ENCODE results near the gene P2RX4. TPM values are rescaled to one million over a fixed set of nuclear protein-coding genes. Genes with fewer than 3 reads are reported as not detected.

P2RX4 gene
- total RNA-seq, 1 experiment from 2014 or later = 21.0 TPM

DNA sequence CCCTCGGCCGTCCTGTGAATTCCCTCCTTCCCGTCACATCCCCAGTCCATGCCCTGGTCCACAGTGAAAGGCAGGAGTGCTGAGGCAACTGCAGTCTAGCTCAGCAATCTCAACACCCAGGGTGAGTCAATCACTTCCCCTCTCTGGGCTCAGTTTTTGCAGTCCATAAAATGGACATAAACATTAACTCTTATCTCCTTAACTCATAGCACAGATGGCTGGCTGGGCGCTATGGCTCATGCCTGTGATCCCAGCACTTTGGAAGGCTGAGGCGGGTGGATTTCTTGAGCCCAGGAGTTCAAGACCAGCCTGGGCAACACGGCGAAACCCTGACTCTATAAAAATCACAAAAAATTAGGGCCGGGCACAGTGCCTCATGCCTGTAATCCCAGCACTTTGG is 54.2 kb downstream of the P2RX4 start:
- Histone ChIP-seq H3K4me2 (no peak overlapping the region), H3K9me3 (ENCODE audit: insufficient read depth, low read depth) (no peaks in the 10 kb centered on the region), H3K27ac (no peak overlapping the region), H3K79me2 (ENCODE audit: low read depth) (no peaks in the 10 kb centered on the region), H4K20me1 (ENCODE audit: insufficient read depth) (no peaks in the 10 kb centered on the region), H3F3A (ENCODE audit: insufficient read depth, low read depth) (no peaks in the 10 kb centered on the region), H3K27me3 (ENCODE audit: insufficient read depth, low read depth) (no peaks in the 10 kb centered on the region), H3K9me2 (ENCODE audit: insufficient read depth) (no peaks in the 10 kb centered on the region), H3K4me1 (replicated peaks; ENCODE audit: insufficient read depth) (no peaks in the 10 kb centered on the region), H2AFZ (no peak overlapping the region), H3K36me3 (ENCODE audit: low read depth) (no peaks in the 10 kb centered on the region), H3K4me3 (no peak overlapping the region)
- BruUV-seq (replicated peaks) = no TSS peak
- intact Hi-C loops (cut with micrococcal nuclease; ENCODE audit: unreplicated experiment) = no loop called here
- ChIA-PET POLR2A (ENCODE audit: unreplicated experiment) (no interaction called here), CTCF (no interaction called here)
- TF ChIP-seq, protein P1, sequence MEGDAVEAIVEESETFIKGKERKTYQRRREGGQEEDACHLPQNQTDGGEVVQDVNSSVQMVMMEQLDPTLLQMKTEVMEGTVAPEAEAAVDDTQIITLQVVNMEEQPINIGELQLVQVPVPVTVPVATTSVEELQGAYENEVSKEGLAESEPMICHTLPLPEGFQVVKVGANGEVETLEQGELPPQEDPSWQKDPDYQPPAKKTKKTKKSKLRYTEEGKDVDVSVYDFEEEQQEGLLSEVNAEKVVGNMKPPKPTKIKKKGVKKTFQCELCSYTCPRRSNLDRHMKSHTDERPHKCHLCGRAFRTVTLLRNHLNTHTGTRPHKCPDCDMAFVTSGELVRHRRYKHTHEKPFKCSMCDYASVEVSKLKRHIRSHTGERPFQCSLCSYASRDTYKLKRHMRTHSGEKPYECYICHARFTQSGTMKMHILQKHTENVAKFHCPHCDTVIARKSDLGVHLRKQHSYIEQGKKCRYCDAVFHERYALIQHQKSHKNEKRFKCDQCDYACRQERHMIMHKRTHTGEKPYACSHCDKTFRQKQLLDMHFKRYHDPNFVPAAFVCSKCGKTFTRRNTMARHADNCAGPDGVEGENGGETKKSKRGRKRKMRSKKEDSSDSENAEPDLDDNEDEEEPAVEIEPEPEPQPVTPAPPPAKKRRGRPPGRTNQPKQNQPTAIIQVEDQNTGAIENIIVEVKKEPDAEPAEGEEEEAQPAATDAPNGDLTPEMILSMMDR (conservative IDR thresholded peaks at IDR 0.05) = no peak
- no peak for TF ChIP-seq EZH2 (IDR thresholded peaks at IDR 0.05; ENCODE audit: low read depth)
- no peak for DNase-seq

DNA sequence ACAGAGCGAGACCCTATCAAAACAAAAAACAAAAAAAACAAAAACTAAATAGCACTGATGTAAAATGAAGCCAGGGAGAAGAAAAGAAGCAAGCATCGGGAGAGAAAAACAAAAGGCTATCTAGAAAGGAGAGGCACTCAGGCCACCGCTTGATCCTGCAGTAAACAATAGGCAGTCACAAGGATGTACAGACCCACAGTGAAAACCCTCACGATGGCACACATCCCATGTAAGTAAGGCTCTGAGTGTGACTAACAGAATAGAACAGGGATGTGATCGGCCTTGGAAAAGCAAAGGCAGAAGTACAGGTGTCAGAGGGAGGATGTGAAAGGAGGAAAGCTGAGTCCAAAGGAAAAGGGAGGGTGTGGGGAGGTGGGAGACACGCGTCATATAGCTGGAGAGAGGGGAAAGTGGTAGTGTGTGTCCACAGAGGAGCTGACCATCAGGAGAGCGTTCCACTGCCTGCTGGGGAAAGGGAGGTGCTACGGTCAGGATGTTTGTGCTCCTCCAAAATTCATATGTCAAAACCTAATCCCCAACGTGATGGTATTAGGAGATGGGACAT is 55.1 kb downstream of the P2RX4 start:
- POLR2A ChIA-PET (ENCODE audit: unreplicated experiment) = no interaction called here
- BruUV-seq (replicated peaks) = no TSS peak
- no peak overlapping the region for H3K27ac ChIP-seq

DNA sequence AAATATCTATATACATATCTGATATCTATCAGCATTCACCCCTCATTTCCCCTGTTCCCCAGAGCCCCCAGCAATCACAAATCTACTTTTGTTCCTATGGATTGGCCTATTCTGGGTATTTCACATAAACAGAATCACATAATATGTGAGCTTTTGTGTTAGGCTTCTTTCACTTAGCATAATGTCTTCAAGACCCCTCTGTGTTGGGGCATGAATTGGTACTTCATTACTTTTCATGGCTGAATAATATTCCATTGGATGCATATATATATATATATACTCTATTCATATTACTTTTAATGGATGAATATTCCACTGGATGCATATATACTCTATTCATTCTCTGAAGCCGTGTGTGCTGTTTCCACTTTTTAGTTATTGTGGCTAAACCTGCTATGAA is 57.9 kb downstream of the P2RX4 start:
- no peak for DNase-seq
- no TSS peak for BruUV-seq (replicated peaks)
- H3K27me3 ChIP-seq (ENCODE audit: insufficient read depth, low read depth) = no peaks in the 10 kb centered on the region
- no peaks in the 10 kb centered on the region for H3K9me2 ChIP-seq (ENCODE audit: insufficient read depth)
- no peaks in the 10 kb centered on the region for H3K9me3 ChIP-seq (ENCODE audit: insufficient read depth, low read depth)
- H3F3A ChIP-seq (ENCODE audit: insufficient read depth, low read depth) = 0 out of 2 replicates have a peak, but pooled peaks cover 6% of the 10 kb centered on the region
- H3K4me3 ChIP-seq = no peak overlapping the region
- H4K20me1 ChIP-seq (ENCODE audit: insufficient read depth) = no peaks in the 10 kb centered on the region
- H2AFZ ChIP-seq = no peak overlapping the region
- no peak overlapping the region for H3K4me2 ChIP-seq
- ChIA-PET POLR2A (ENCODE audit: unreplicated experiment) (no interaction called here), CTCF (no interaction called here)
- H3K79me2 ChIP-seq (ENCODE audit: low read depth) = no peaks in the 10 kb centered on the region
- intact Hi-C loops (cut with micrococcal nuclease; ENCODE audit: unreplicated experiment) = no loop called here
- TF ChIP-seq EZH2 (IDR thresholded peaks at IDR 0.05; ENCODE audit: low read depth) = no peak
- TF ChIP-seq, protein P1 (conservative IDR thresholded peaks at IDR 0.05) = no peak
- no peak overlapping the region for H3K27ac ChIP-seq
- H3K36me3 ChIP-seq (ENCODE audit: low read depth) = no peaks in the 10 kb centered on the region
- H3K4me1 ChIP-seq (replicated peaks; ENCODE audit: insufficient read depth) = no peaks in the 10 kb centered on the region

More for the DNA sequence above, 55.1 kb downstream of the P2RX4 start:
- Histone ChIP-seq H3K4me1 (replicated peaks; ENCODE audit: insufficient read depth) (no peaks in the 10 kb centered on the region), H3K9me3 (ENCODE audit: insufficient read depth, low read depth) (no peaks in the 10 kb centered on the region), H3K27me3 (ENCODE audit: insufficient read depth, low read depth) (no peaks in the 10 kb centered on the region), H2AFZ (no peak overlapping the region), H3K9me2 (ENCODE audit: insufficient read depth) (no peaks in the 10 kb centered on the region), H3K79me2 (ENCODE audit: low read depth) (no peaks in the 10 kb centered on the region), H3K36me3 (ENCODE audit: low read depth) (no peaks in the 10 kb centered on the region), H3K4me2 (no peak overlapping the region), H4K20me1 (ENCODE audit: insufficient read depth) (no peaks in the 10 kb centered on the region), H3K4me3 (no peak overlapping the region), H3F3A (ENCODE audit: insufficient read depth, low read depth) (no peaks in the 10 kb centered on the region)
- DNase-seq = no peak
- TF ChIP-seq, protein P1 (conservative IDR thresholded peaks at IDR 0.05) = no peak
- no peak for TF ChIP-seq EZH2 (IDR thresholded peaks at IDR 0.05; ENCODE audit: low read depth)
- intact Hi-C loops (cut with micrococcal nuclease; ENCODE audit: unreplicated experiment) = no loop called here
- CTCF ChIA-PET = no interaction called here

Measured in PC-9 (cell line).